ACC112 (cell line): Measurements from ENCODE around the gene TAAR9.
"Not testable (repeated sequence)": the region's sequence is repeated elsewhere in the genome, so short reads cannot be mapped to it uniquely, and the experiment has no call there.

Experiments used
- H2AFZ ChIP-seq: fragments of 200-600 bp; sonication (generic); one replicate; pipeline ENCODE4 v1.6.0; 2017; ENCODE audit warnings: antibody characterized with exemption, low read length; ENCODE audit not compliant: unreplicated experiment
- H3K27ac ChIP-seq: fragments of 200-600 bp; sonication (generic); 2 replicates; pipeline ENCODE4 v1.5.1; 2014; ENCODE audit warnings: low read depth, mild to moderate bottlenecking, antibody characterized with exemption, low read length, moderate library complexity
- H3K27me3 ChIP-seq: fragments of 200-600 bp; sonication (generic); 2 replicates; pipeline ENCODE4 v1.6.1; 2014; ENCODE audit warnings: mild to moderate bottlenecking, antibody characterized with exemption, low read length, moderate library complexity, mixed read lengths; ENCODE audit not compliant: insufficient read depth
- H3K36me3 ChIP-seq: fragments of 200-600 bp; sonication (generic); 2 replicates; pipeline ENCODE4 v1.6.1; 2016; ENCODE audit warnings: mild to moderate bottlenecking, antibody characterized with exemption, low read length, moderate library complexity, mixed read lengths; ENCODE audit not compliant: insufficient read depth
- H3K4me1 ChIP-seq: fragments of 200-600 bp; sonication (generic); one replicate; pipeline ENCODE4 v1.6.1; 2016; ENCODE audit warnings: low read length, mixed read lengths; ENCODE audit not compliant: insufficient read depth, unreplicated experiment, control insufficient read depth
- H3K4me3 ChIP-seq: fragments of 200-600 bp; sonication (generic); 2 replicates; pipeline ENCODE4 v1.5.1; 2014; ENCODE audit warnings: mild to moderate bottlenecking, low read depth, low read length
- H3K79me2 ChIP-seq: fragments of 200-600 bp; sonication (generic); one replicate; pipeline ENCODE4 v1.6.0; 2016; ENCODE audit warnings: low read length; ENCODE audit not compliant: control insufficient read depth, unreplicated experiment, insufficient read depth

Gene TAAR9

GRCh38 chr6:132551214-132551613 lies 13.1 kb downstream of the TAAR9 start:
- Histone ChIP-seq H3K27me3 (peaks cover 82% of the 10 kb centered on the region), H3K36me3 (no peaks in the 10 kb centered on the region), H3K4me3 (no peak overlapping the region), H3K27ac (no peak overlapping the region), H3K79me2 (no peaks in the 10 kb centered on the region), H2AFZ (no peak overlapping the region), H3K4me1 (no peaks in the 10 kb centered on the region)

GRCh38 chr6:132552372-132552771 lies 14.3 kb downstream of the TAAR9 start, which contains the start of gene TAAR8:
Gene TAAR8, plus strand, starts transcription at chr6:132552672. Its CDS starts 21 bp downstream, at chr6:132552693.
- no peak within 1 kb of the TSS for H3K27ac ChIP-seq
- peaks cover 87% of the 10 kb centered on the region for H3K27me3 ChIP-seq
- H3K36me3 ChIP-seq: no peaks in the 10 kb centered on the region
- no peaks in the 10 kb centered on the region for H3K79me2 ChIP-seq
- H2AFZ ChIP-seq: no peak within 1 kb of the TSS
- H3K4me3 ChIP-seq: no peak within 1 kb of the TSS
- H3K4me1 ChIP-seq: no peaks in the 10 kb centered on the region

- H3K79me2 ChIP-seq, H3K4me1 ChIP-seq, H3K27ac ChIP-seq, H2AFZ ChIP-seq, H3K36me3 ChIP-seq, H3K4me3 ChIP-seq: not testable (repeated sequence)
- peaks cover 83% of the 10 kb centered on the region for H3K27me3 ChIP-seq
Measured at GRCh38 chr6:132560087-132560486, 22.0 kb downstream of the TAAR9 start.

- H3K27ac ChIP-seq: no peak overlapping the region
- H3K27me3 ChIP-seq: peaks cover 97% of the 10 kb centered on the region
Measured at GRCh38 chr6:132566404-132566803, 28.3 kb downstream of the TAAR9 start.

GRCh38 chr6:132567566-132567965 lies 29.5 kb downstream of the TAAR9 start:
- Histone ChIP-seq H3K36me3 (no peaks in the 10 kb centered on the region), H3K4me3 (no peak overlapping the region), H3K4me1 (no peaks in the 10 kb centered on the region), H2AFZ (no peak overlapping the region), H3K27ac (no peak overlapping the region), H3K79me2 (no peaks in the 10 kb centered on the region), H3K27me3 (peaks cover 97% of the 10 kb centered on the region)

More at GRCh38 chr6:132566404-132566803, 28.3 kb downstream of the TAAR9 start:
- Histone ChIP-seq H3K4me3 (no peak overlapping the region), H3K79me2 (no peaks in the 10 kb centered on the region), H3K4me1 (no peaks in the 10 kb centered on the region), H3K36me3 (no peaks in the 10 kb centered on the region), H2AFZ (no peak overlapping the region)

- no peaks in the 10 kb centered on the region for H3K4me1 ChIP-seq
- peaks cover 95% of the 10 kb centered on the region for H3K27me3 ChIP-seq
- no peaks in the 10 kb centered on the region for H3K79me2 ChIP-seq
- H3K36me3 ChIP-seq: no peaks in the 10 kb centered on the region
- H3K4me3 ChIP-seq: no peak overlapping the region
- no peak overlapping the region for H3K27ac ChIP-seq
- no peak overlapping the region for H2AFZ ChIP-seq
Measured at GRCh38 chr6:132568611-132569010, 30.5 kb downstream of the TAAR9 start.

GRCh38 chr6:132569170-132569569 lies 31.1 kb downstream of the TAAR9 start:
- Histone ChIP-seq H3K27me3 (peaks cover 95% of the 10 kb centered on the region), H3K4me1 (no peaks in the 10 kb centered on the region), H3K27ac (no peak overlapping the region), H3K4me3 (no peak overlapping the region), H3K36me3 (no peaks in the 10 kb centered on the region), H2AFZ (no peak overlapping the region), H3K79me2 (no peaks in the 10 kb centered on the region)

- Histone ChIP-seq H2AFZ (no peak within 1 kb of the TSS), H3K27ac (no peak within 1 kb of the TSS), H3K4me3 (no peak within 1 kb of the TSS), H3K4me1 (no peaks in the 10 kb centered on the region), H3K36me3 (no peaks in the 10 kb centered on the region), H3K27me3 (peaks cover 95% of the 10 kb centered on the region), H3K79me2 (no peaks in the 10 kb centered on the region)
Measured at GRCh38 chr6:132570221-132570777, 32.2 kb downstream of the TAAR9 start, which contains the start of gene TAAR6. Gene TAAR6, plus strand, starts transcription at chr6:132570322. Its CDS starts 0 bp downstream, at chr6:132570322.

GRCh38 chr6:132571774-132572173 lies 33.7 kb downstream of the TAAR9 start:
- H3K4me1 ChIP-seq: no peaks in the 10 kb centered on the region
- no peak overlapping the region for H3K4me3 ChIP-seq
- H2AFZ ChIP-seq: no peak overlapping the region
- peaks cover 95% of the 10 kb centered on the region for H3K27me3 ChIP-seq
- no peaks in the 10 kb centered on the region for H3K36me3 ChIP-seq
- no peaks in the 10 kb centered on the region for H3K79me2 ChIP-seq
- no peak overlapping the region for H3K27ac ChIP-seq

GRCh38 chr6:132584698-132585097 lies 46.6 kb downstream of the TAAR9 start:
- H3K27ac ChIP-seq: no peak overlapping the region
- H2AFZ ChIP-seq: no peak overlapping the region
- no peak overlapping the region for H3K4me3 ChIP-seq
- H3K27me3 ChIP-seq: peaks cover 69% of the 10 kb centered on the region
- H3K36me3 ChIP-seq: no peaks in the 10 kb centered on the region
- no peaks in the 10 kb centered on the region for H3K4me1 ChIP-seq
- H3K79me2 ChIP-seq: no peaks in the 10 kb centered on the region

GRCh38 chr6:132587424-132587823 lies 49.3 kb downstream of the TAAR9 start:
- Histone ChIP-seq H3K27ac (no peak overlapping the region), H3K36me3 (no peaks in the 10 kb centered on the region), H3K27me3 (peaks cover 69% of the 10 kb centered on the region), H2AFZ (no peak overlapping the region), H3K79me2 (no peaks in the 10 kb centered on the region), H3K4me3 (no peak overlapping the region), H3K4me1 (no peaks in the 10 kb centered on the region)
